ENCODE results near the gene PUDP. TPM values are rescaled to one million over a fixed set of nuclear protein-coding genes. Genes with fewer than 3 reads are reported as not detected.
"Not testable (repeated sequence)": the region's sequence is repeated elsewhere in the genome, so short reads cannot be mapped to it uniquely, and the experiment has no call there.

PUDP gene
- total and polyA plus RNA-seq, 3 donors from 2014 or later: 8.8 to 15.5 (median 10.2) TPM

DNA sequence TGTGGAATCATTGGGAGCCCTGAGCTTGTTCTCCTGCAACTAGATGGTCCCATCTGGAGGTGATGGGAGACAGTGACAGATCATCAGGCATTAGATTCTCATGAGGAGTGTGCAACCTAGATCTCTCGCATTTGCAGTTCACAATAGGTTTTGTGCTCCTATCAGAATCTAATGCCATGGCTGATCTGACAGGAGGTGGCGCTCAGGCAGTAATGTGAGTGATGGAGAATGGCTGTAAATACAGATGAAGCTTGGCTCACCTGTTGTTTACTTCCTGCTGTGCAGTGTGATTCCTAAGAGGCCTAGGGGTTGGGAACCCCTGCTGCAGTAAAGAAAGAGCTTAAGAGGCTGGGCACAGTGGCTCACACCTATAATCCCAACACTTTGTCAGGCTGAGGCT lies 42.2 kb upstream of the PUDP start:
- no peaks in the 10 kb centered on the region for H3K36me3 ChIP-seq (ENCODE audit: low read depth, missing control alignments)
- H3K27me3 ChIP-seq: no peaks in the 10 kb centered on the region
- no peaks in the 10 kb centered on the region for H3K9me3 ChIP-seq
- no peak for DNase-seq
- intact Hi-C loops (cut with DNase I; ENCODE audit: low total_unique reads): no loop called here
- 95 to 100% methylated on average over 1 to 2 of the region's 2 CpGs for WGBS, 2 donors
- TF ChIP-seq, protein P1, sequence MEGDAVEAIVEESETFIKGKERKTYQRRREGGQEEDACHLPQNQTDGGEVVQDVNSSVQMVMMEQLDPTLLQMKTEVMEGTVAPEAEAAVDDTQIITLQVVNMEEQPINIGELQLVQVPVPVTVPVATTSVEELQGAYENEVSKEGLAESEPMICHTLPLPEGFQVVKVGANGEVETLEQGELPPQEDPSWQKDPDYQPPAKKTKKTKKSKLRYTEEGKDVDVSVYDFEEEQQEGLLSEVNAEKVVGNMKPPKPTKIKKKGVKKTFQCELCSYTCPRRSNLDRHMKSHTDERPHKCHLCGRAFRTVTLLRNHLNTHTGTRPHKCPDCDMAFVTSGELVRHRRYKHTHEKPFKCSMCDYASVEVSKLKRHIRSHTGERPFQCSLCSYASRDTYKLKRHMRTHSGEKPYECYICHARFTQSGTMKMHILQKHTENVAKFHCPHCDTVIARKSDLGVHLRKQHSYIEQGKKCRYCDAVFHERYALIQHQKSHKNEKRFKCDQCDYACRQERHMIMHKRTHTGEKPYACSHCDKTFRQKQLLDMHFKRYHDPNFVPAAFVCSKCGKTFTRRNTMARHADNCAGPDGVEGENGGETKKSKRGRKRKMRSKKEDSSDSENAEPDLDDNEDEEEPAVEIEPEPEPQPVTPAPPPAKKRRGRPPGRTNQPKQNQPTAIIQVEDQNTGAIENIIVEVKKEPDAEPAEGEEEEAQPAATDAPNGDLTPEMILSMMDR (IDR thresholded peaks at IDR 0.05): no peak
- no peak for TF ChIP-seq POLR2A (IDR thresholded peaks at IDR 0.05)
- H3K4me3 ChIP-seq: no peak overlapping the region
- H3K4me1 ChIP-seq: no peaks in the 10 kb centered on the region
- H3K27ac ChIP-seq: no peak overlapping the region

DNA sequence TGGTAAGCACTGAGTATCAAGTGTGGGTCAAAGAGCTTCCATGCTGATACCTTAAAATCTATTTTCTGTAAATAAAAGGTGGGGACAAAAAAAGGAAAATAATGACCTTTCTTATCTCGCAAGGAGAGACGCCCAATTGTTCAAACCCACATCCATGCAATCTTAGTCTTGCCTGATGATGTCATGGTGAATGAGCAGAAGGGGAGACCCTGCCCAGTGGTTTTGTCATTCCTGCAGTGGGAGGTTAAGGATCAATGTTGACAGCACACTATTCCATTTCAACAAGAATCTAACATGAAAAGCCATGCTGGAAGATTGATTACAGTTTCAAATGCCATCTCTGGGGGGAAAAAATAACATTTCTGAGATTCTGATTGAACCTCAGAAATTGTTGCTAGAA lies 40.7 kb upstream of the PUDP start:
- Histone ChIP-seq H3K4me1 (no peaks in the 10 kb centered on the region), H3K9me3 (no peaks in the 10 kb centered on the region), H3K27me3 (no peaks in the 10 kb centered on the region), H3K27ac (no peak overlapping the region), H3K36me3 (ENCODE audit: low read depth, missing control alignments) (no peaks in the 10 kb centered on the region), H3K4me3 (no peak overlapping the region)
- TF ChIP-seq, protein P1 (IDR thresholded peaks at IDR 0.05): no peak
- no peak for TF ChIP-seq POLR2A (IDR thresholded peaks at IDR 0.05)
- DNase-seq: no peak
- intact Hi-C loops (cut with DNase I; ENCODE audit: low total_unique reads): no loop called here
- 88 to 95% methylated on average over 2 of the region's 2 CpGs for WGBS, 2 donors

DNA sequence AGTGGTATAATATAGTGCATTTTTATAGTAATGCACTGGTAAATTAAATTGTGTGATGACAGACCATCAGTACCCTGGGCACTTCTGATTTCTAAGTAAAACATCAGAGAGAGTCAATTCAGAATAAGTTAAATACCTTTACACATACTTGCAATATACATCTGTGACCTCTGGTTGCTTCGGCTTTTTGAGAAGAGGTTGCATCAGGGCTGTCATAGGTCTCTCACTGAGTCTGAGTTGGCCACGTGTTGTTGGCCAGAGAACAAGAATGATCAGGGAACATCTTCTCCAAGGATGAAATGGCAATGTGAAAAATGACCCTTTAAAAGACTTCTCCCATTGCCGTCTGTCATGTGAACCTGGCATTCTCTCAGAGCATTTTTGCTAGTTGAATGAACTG lies 36.9 kb upstream of the PUDP start:
- WGBS, 2 donors: 66 to 69% methylated on average over 3 of the region's 3 CpGs
- Histone ChIP-seq H3K4me3 (no peak overlapping the region), H3K36me3 (ENCODE audit: low read depth, missing control alignments) (no peaks in the 10 kb centered on the region), H3K9me3 (no peaks in the 10 kb centered on the region), H3K4me1 (no peaks in the 10 kb centered on the region), H3K27me3 (no peaks in the 10 kb centered on the region), H3K27ac (no peak overlapping the region)
- no peak for DNase-seq
- intact Hi-C loops (cut with DNase I; ENCODE audit: low total_unique reads): no loop called here
- TF ChIP-seq, protein P1 (IDR thresholded peaks at IDR 0.05): no peak
- TF ChIP-seq POLR2A (IDR thresholded peaks at IDR 0.05): no peak

DNA sequence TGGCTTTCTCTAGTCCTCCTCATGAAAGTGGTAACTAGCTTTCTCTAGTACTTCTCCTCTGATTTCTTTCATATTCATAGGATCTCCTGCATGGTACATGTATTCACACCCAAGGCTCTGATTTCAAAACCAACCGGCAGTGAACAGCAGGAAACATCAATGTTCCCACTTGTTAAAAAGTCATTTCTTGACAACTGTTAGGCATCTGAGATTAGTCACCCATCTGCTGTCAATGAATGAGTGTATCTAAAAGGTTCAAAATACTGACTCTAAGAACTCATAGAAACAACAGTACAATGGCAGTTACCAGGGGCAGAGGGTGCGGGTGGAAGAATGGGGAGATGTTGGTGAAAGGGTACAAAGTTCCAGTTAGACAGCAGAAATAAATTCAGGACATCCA lies 31.5 kb upstream of the PUDP start:
- no peak overlapping the region for H3K4me3 ChIP-seq
- H3K27me3 ChIP-seq: no peaks in the 10 kb centered on the region
- H3K27ac ChIP-seq: no peak overlapping the region
- WGBS, 2 donors: 98 to 100% methylated on average over 2 of the region's 2 CpGs
- DNase-seq: no peak
- no peaks in the 10 kb centered on the region for H3K9me3 ChIP-seq
- TF ChIP-seq, protein P1 (IDR thresholded peaks at IDR 0.05): no peak
- no peak for TF ChIP-seq POLR2A (IDR thresholded peaks at IDR 0.05)
- intact Hi-C loops (cut with DNase I; ENCODE audit: low total_unique reads): no loop called here
- H3K4me1 ChIP-seq: no peaks in the 10 kb centered on the region
- no peaks in the 10 kb centered on the region for H3K36me3 ChIP-seq (ENCODE audit: low read depth, missing control alignments)

- H3K4me1 ChIP-seq; intact Hi-C loops (cut with DNase I; ENCODE audit: low total_unique reads); H3K36me3 ChIP-seq (ENCODE audit: low read depth, missing control alignments); H3K9me3 ChIP-seq; H3K27ac ChIP-seq; H3K27me3 ChIP-seq; H3K4me3 ChIP-seq; DNase-seq: not testable (repeated sequence)
- WGBS, 2 donors: 71 to 91% methylated on average over 2 of the region's 2 CpGs
These were observed 30.9 kb upstream of the PUDP start for GRCh38 chrX:7178859-7179258.

Measured in testis (tissue), 3 donors.